HG02981 (cell line): ENCODE measurements around the gene TTLL3.

Experiments
- ATAC-seq: cut with Tn5 transposase; IDR thresholded peaks from one replicate; pipeline ENCODE4 v1.9.1; 2021; ENCODE audit warnings: mild to moderate bottlenecking, moderate library complexity; ENCODE audit not compliant: unreplicated experiment

Gene TTLL3

DNA sequence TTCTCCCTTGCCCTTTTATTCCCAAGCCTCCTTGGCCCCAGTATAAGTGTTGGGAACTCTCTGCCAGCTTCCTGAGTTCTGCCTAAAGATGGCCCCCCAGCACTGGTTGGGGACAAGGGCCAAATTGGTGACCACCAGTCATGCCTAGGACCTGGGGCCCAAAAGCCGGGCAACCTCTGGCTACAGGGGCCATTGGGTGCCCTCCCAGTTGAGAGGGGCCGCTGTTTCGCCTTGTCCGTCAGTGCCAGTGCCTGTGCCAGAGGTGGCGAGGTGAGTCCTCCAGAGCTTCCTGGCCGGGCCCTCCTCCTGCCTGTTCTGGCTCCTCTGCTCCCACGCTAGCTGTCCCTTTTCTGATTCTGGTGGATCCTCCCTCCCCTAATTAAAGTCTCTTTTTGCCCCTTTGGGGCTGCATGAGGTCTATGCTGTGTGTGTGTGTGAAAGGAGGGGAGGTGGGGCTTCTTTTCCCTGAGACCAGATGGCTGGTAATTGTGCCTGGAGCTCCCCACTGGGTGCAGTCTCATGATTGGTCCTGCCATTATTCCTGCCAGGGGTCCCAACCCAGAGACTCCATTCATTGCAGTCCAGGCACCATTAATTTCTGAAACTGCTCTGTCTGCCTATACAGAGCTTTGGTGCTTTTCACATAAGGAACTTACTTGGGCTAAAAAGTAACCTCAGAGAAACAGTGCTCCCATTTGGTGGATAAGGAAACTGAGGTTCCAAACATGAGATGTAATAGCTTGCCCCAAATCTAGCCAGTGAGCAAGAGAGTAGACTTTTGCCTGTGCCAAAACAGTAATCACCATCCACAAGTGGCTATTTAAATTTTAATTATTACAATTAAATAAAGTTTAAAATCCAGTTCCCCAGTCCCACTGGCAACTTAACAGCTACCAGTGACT, 3.1 kb upstream of the TTLL3 start:
- ATAC-seq: no peak

DNA sequence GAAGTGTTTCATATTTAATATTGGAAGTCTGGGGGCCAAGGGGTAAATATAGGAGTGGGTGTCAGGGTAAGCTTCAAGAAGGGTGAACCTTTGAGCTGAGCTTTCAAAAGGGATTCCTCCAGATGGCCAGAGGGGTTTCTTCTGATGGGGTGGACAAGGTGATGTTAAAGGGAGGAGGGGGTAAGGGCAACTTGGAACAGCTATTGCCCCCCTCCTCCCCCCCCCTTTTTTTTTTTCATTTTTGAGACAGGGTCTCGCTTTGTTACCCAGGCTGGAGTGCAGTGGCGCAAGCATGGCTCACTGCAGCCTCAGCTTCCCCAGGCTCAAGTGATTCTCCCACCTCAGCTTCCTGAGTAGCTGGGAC, 2.1 kb upstream of the TTLL3 start:
- ATAC-seq: no peak

DNA sequence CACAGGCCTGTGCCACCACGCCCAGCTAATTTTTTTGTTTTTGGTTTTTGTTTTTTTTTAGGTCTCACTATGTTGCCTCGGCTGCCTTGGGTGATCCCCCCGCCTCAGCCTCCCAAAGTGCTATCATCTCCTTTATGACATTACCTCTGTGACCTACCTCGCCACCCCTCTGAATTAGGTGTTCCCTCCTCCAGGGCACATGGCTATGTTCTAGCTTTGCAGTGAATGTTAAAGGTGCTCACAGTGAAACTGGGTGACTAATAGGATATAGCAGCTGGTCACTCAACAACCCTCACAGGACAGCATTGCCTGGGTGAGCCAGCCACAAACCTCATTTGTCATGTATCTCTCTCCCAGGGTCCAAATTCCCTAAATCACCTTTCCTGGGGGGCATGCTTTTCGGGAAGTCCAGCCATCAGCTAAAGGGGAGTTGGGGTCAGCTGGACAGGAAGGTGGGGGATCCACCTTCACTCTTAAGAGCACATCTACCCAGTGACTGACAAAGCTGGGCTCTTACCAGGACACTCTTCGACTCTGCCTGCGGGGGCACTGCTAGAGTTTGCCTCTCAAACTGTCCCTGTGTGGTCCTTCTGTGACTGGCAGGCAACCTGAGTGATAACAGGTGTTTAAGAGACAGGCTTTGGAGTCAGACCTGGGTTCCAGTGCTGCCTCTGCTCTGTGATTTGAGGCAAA, 1.6 kb upstream of the TTLL3 start:
- peak; percentile 67 for ATAC-seq

DNA sequence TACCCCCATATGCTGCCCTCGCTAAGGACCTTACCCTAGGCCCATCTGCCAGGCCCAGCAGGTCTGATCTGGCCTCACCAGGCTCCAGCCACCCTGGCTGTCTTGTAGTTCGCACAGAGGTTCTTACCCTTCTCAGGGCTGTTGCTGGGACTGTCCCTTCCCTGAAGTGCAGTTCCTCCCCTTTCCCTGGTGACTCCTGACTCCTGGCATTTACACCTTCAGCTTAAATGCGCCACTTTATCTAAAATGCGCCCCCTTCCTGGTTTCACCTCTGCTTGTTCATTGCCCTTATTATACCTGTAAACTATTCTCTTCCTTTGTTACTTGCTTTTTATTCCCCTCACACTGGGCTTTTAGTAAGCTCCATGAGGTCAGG, 835 bp upstream of the TTLL3 start:
- no peak for ATAC-seq

DNA sequence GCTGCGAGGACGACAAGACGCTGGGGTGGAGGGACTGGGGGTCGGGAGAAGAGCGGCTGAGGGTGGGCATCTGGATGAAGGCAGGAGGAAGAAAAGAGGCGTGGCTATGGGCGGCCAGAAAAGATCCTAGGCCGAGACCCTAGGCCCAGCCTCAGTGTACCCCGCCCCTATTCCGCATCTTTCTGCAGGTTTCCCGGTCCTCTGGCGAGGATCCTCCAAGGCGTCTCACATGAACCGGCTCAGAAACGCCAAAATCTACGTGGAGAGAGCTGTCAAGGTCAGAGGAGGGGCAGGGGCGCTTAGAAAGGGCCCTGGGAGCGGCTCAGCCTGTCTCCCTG, 340 bp downstream of the TTLL3 start:
- no peak for ATAC-seq

DNA sequence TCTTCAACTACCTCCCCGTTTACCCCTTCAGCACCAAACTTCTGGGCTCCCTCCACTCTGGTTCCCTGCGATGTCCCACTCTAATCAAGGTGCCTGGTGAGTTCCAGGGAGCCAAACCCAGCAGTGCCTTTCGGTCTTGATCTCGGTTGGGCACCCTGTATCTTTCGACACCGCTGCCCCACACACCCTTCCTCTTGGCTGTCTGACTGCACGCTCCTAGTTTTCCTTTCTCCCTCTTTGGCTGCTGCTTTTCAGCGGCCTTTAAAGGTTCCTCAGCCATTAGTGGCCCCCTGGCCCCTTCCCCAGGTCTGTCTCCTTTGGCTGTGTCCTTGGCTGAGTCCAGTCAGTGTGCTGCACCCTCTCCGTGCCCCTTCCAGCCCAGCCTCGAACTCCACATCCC, 784 bp downstream of the TTLL3 start:
- no peak for ATAC-seq

DNA sequence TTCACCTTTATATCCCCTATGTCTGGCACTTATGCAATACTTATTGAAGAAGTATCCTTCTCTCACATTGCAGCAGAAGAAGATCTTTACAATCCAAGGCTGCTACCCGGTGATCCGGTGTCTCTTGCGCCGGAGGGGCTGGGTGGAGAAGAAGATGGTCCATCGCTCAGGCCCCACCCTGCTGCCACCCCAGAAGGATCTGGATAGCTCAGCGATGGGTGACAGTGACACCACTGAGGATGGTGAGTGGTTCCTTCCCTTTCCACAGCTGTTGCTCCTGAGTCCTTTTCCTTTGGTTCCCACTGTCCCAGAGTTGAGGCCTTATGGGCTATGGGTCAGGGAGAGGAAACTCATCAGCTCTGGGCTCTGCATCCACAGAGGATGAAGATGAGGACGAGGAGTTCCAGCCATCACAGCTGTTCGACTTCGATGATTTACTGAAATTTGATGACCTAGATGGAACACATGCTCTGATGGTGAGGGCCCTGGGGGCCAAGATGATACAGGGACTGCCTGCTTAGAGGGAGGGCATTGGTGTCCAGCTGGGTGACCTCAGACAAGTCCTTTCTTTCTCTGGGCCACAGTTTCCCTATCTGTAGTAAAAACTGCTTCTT, 2.9 kb downstream of the TTLL3 start:
- no peak for ATAC-seq

DNA sequence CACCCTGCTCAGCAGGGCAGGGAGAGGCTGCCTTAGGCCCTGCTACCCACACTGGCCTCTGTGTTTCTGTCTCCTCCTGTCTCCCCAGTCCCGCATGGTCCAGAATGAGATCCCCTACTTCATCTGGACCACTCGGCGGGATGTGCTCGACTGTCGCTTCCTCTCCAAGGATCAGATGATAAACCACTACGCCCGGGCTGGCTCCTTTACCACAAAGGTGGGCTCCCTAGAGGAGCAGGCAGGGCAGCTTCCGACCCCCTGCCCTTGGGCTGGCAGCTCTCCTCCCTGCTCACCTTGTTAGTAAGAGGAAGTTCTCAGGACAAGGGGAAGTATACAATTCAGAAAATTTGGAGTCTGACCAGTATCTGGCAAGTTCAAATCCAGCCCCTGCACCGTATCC, 5.9 kb downstream of the TTLL3 start:
- no peak for ATAC-seq

DNA sequence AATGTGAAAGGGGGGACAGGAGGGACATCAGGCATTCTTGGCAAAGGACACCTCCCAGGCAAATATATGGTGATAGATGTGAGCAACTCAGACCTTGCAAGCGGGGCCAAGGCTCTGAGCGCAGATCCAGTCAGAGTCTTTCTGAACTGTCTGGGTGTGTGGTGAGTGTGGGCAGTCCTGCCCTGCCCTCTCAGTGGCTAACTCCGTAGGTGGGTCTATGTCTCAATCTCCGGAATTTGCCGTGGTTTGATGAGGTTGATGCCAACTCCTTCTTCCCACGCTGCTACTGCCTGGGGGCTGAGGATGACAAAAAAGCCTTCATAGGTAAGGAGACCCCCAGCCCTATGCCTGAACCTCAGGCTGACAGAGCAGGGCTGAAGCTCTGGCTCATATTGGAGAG, 7.4 kb downstream of the TTLL3 start:
- ATAC-seq: no peak

DNA sequence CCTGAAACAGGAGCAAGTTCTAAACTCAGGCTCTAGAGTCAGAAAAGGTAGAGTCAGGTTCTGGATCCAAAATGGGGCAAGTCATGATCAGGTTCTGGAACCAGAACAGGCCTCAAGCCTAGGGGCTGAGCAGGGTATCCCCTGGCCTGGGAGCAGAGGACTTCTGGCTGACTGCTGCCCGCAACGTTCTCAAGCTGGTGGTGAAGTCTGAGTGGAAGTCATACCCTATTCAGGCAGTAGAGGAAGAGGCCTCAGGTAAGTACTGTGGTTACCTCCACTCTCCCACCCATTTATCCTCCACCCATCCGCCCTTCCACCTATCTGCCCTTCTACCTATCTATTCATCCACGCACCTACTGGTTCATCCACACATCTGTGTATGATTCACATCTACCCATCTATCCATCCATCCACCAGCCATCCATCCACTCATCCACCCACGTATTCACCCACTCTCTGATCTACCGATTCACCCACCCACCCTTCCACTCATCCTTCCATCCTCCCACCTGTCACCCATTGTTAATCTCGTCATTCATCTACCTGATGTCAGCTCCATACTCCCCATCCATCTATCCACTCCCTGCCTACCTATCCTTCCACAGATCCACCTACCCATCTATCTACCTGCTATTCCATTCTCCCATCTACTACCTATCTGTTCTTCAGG, 8.7 kb downstream of the TTLL3 start:
- ATAC-seq: no peak

DNA sequence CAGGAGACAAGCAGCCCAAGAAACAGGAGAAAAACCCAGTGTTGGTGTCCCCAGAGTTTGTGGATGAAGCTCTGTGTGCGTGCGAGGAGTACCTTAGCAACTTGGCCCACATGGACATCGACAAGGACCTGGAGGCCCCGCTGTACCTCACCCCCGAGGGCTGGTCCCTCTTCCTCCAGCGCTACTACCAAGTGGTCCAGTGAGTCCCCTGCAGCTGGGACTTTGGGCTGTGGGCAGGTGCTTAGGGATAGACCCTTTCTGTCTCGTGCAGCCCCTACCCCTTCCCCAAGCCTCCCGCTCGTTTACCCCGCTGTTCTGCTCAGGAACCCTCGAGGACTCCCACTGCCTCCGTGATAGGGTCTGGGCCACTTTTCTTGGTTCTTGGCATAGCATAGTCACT, 10.5 kb downstream of the TTLL3 start:
- no peak for ATAC-seq

DNA sequence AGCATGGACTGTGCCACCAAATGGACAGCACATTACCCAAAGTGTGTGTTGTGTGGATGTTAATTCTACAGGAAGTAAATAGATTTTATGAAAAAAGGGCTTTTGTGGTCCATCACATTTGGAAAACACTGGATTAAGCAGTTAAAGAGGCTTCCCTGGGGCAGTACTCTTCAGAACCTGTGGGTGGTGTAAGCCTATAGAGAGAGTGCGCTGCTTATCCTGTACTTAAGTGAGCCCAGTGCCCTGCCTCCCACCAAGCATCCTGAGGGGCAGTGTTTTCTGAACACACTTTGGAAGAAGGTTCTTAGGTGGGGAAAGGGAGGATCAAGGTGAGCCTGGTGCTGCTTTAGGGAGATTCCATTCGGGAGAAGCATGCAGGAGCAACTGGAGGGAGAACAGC, 10.9 kb downstream of the TTLL3 start:
- no peak for ATAC-seq

DNA sequence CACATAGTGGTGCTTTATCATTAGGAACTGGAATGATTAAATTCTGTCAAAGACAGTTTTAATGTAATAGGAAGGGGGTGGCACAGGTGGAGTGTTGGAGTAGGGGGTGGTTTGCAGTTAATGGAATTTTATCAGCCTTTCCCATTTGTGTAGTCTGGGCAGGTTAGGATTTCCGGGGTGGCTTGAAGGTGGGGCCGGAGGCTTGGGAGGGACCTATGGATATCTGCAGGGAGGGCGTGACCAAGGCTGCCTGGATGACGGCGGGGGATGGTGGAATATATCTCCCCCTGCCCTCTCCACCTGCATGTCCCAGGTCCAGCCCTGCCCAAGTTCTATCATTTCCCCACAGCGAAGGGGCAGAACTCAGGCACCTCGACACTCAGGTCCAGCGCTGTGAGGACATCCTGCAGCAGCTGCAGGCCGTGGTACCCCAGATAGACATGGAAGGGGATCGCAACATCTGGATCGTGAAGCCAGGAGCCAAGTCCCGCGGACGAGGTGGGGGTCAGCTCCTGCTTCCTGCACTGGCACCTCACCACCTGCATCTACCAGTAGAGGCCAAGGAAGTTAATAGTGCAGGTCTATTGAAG, 15.5 kb downstream of the TTLL3 start:
- no peak for ATAC-seq

DNA sequence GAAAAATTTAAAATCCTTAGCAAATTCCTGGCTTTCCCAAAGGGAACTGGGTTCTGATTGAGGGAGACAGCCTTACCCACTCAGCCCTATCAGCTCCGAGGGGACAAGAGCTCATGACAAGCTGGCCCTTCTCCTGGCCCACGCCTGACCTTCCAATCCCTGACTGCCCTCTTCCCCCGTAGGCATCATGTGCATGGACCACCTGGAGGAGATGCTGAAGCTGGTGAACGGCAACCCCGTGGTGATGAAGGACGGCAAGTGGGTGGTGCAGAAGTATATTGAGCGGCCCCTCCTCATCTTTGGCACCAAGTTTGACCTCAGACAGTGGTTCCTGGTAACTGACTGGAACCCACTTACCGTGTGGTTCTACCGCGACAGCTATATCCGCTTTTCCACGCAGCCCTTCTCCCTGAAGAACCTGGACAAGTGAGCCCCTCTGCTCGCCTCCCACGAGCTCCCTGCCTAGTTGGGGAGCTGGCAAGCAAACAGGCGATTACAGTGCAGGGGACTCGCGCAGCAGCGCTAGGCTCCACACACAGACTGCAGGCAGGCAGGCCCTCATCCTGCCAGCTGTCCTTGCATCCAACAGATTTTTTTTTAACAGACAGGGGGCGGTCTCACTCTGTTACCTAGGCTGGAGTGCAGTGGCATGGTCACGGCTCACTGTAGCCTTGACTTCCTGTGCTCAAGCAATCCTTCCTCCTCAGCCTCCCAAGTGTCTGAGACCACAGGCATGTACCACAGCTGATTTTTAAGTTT, 16.9 kb downstream of the TTLL3 start:
- no peak for ATAC-seq

DNA sequence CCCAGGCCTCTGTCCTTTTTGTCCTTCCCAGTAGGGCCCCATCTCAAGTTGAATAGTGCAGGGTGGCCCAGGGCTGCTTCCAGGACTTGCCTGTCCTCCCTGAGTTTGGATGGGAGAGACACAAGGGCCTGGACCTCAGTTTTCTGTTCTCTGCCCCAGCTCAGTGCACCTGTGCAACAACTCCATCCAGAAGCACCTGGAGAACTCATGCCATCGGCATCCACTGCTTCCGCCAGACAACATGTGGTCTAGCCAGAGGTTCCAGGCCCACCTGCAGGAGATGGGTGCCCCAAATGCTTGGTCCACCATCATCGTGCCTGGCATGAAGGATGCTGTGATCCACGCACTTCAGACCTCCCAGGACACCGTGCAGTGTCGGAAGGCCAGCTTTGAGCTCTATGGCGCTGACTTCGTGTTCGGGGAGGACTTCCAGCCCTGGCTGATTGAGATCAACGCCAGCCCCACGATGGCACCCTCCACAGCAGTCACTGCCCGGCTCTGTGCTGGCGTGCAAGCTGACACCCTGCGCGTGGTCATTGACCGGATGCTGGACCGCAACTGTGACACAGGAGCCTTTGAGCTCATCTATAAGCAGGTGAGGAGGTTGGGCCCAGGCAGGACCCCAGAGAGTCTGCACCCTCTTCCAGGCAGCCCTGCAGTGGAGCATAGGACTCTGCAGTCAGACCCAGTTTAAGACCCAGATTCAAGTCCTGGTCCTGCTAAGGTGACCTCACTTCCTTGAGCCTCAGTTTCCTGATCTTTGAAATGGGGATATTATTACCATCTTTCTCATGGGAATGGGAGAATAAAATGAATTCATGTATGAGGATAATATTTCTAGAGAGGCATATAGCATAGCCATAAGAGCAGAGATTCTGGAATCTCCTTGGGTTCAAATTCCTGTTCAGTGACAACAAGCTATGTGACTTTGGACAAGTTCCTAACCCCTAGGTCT, 19.0 kb downstream of the TTLL3 start:
- ATAC-seq: no peak

DNA sequence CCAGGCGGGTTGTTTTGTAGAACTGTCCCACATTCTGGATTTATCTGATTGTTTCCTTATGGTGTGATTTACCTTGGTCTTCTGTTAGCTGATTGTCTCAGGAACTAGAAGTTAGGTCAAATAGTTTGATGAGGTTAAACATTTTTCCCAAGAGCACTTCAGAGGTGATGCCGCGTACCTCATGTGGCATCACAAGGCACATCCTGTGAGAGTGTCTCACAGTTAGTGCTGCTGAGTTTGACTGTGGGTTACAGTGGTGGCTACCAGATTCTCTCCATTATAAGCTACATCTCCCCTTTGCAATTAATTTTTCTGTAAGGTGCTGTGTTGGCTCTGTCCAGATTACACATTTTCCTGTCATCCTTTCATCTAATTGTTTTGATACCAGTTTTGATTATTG, 21.2 kb downstream of the TTLL3 start:
- no peak for ATAC-seq

DNA sequence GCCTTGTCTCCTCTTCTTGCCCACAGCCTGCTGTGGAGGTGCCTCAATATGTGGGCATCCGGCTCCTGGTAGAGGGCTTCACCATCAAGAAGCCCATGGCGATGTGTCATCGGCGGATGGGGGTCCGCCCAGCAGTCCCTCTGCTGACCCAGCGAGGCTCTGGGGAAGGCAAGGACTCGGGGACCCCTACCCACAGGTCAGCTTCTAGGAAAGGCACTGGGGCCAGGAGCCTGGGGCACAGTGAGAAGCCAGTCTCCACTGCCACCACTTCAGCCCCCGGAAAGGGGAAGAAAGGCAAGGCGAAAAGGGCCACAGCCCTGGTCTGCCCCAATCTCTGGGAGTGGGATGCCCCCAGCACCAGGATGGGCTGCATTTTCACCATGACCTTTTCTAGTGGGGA, 23.0 kb downstream of the TTLL3 start:
- ATAC-seq: no peak

DNA sequence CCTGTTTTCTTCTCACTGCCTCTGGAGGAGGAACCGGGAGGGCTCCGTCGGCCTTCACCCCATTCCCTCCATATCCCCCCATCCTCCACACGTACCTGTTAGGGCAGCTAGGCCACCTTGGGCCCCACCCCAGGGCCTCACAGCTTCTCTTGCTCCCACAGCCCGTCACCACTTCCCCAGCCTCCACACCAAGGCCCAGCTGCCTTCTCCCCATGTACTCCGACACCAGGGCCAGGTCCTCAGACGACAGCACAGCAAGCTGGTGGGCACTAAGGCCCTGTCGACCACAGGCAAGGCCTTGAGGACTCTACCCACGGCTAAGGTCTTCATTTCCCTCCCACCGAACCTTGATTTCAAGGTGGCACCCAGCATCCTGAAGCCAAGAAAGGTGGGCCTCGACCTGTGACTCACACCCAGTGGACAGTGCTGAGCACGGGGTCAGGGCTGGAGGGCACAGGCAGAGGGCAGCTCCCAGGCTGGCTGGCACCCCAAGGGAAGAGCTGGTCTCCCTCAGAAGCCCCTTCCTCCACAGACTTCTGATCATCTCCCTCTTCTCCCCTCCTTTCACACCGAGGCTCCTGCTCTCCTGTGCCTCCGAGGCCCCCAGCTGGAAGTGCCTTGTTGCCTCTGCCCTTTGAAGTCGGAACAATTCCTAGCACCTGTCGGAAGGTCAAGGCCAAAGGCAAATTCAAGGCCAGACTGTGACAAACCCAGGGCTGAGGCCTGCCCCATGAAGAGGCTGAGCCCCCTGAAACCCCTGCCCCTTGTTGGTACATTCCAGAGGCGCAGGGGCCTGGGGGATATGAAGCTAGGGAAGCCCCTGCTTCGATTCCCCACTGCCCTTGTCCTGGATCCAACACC, 24.7 kb downstream of the TTLL3 start:
- ATAC-seq: no peak
